Fibroblast of the conjunctiva (primary cell): Measurements from ENCODE around the gene CALB2.

Experiments
- DNase-seq: peaks from one replicate; pipeline ENCODE4 v3.0.0-alpha.2; 2010; ENCODE audit warnings: low read depth

The CALB2 gene

GRCh38 chr16:71426880-71427615, 68.5 kb downstream of the CALB2 start:
- no peak for DNase-seq

DNA sequence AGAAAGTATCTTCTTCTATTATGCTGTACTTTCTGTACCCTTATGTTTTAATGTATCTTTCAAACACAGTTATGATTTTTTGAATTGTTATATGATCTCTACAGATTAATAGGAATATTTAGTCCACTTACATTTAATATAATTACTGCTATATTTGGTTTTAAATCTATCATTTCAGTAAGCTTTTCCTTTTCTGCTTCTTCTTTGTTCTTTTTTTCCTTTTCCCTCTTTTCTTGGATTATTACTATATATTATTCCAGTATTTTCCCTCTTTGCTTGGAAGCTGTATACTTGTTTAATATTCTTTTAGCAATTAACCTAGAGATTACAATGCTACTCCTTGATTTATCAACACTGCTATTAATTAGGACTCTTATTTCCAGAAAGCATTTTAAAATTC, 69.9 kb downstream of the CALB2 start:
- no peak for DNase-seq

DNA sequence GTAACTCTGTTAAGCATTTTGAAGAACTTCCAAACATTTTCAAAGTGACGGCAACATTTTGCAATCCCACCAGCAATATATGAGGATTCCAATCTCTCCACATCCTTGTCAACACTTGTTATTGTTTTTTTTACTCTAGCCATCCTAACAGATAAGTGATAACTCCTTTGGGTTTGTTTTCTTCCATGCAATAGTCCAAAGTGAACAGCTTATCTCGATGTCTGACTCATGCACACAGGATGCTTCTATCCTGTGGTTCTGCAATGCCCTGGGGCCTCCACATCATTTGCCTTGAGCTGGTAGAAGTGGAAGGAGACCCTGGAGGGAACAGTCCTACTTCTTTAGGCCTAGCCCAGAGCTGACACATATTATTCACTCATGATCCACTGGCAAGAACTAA, 70.4 kb downstream of the CALB2 start:
- no peak for DNase-seq

DNA sequence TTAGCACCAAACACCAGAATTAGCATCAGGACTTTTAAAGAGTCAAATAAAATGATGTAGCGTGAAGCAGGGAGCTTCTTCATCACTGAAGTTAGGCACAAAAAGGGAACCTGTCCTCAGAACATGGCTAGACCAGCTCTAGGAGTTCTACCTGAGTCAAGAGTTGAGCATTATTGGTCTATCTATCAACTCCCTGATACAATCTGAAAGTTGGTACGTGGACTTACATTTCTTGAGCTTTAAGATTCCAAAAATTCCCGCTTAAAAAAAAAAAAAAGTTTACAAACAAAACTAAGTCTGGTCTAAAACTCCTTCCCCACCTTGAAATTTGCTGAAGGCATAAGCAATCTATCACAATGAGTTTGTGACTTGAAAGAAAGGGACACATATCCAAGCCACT, 71.1 kb downstream of the CALB2 start:
- DNase-seq = no peak

- no peak for DNase-seq
Observed at GRCh38 chr16:71430744-71431143, 72.2 kb downstream of the CALB2 start.

DNA sequence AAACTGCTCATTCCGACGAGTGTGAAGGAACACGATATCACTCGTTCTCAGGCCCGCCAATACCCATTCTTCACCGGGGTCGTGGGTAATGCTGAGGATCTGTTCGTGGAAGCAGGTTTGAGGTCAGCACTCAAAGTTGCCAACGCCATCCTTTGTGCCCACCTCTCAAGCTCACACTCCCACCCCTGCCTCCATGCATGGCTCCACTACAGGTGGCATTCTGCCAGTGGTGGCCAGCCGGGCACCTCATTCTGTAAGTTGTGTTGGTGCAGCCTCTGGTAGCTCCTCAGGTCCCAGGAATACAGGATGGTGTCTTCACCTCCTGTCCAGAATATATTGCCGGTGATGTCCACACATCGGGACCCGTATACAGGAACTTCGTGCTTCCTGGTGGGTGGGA, 72.7 kb downstream of the CALB2 start:
- DNase-seq = no peak

- DNase-seq = no peak
Observed at GRCh38 chr16:71431991-71432390, 73.5 kb downstream of the CALB2 start.

GRCh38 chr16:71432906-71433305, 74.4 kb downstream of the CALB2 start:
- no peak for DNase-seq

DNA sequence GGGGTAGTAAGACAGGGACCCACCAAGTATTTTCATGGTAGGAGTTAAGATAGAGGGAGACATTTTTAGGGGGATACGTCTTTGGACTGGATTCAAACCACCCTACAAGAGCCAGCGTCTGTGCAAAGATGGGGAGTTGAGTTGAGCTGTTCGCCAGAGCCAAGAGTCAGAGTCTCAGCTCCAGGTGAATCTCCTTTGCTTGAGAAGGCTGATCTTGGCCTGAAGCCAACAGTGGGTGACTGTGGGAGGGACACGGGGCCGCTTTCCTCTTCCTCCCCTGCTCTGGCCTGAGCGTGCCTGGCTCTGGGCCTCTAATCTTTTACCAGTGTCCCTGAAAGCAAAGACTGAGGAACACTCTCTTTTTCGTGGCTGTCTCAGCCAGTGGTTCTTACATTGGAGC, 78.0 kb downstream of the CALB2 start:
- DNase-seq = no peak

DNA sequence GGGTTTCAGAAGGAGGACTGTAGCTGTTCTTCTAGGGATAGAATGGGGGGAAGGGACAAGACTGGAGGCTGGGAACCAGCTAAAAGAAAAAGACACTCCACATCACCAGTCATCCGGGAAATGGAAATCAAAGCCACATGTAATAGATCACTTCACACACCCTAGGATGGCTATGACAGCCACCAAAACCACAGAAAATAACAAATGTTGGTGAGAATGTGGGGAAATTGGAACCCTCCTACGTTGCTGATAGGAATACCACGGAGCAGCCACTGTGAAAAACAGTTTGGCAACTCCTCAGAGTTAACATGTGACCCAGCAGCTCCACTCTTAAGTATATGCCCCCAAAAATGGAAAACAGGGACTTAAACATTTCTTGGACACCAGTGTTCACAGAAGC, 81.0 kb downstream of the CALB2 start:
- DNase-seq = no peak
